GM19035 (cell line): ENCODE results near the gene GTSE1.

Experiments
- ATAC-seq: cut with Tn5 transposase; IDR thresholded peaks from one replicate; pipeline ENCODE4 v1.9.1; 2021; ENCODE audit not compliant: unreplicated experiment

GTSE1 gene

GRCh38 chr22:46323162-46323561 is 26.5 kb downstream of the GTSE1 start:
- no peak for ATAC-seq

DNA sequence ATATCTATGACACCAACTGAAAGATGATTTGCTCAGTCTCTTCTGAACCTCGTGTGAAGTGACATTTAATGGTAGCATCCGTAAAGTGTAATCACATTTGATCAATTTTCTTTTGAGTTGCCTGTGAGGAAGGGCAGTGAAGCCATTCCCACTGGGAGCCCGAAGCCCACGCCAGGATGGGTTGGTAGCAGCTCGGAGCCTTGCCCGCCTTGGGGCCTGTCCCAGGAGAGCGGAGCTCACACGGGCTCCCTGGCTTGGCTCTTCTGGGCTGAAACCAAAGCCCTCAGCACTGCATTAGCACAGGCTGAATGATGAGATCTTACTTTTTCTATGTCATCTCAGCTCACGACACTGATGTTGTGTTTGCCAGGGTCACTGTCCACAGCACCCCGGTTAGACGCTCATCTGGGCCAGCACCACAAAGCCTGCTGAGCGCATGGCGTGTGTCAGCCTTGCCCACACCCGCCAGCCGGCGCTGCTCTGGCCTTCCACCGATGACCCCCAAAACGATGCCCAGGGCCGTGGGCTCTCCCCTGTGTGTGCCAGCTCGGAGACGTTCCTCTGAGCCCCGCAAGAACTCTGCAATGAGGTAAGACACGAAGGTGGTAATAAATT is 29.5 kb downstream of the GTSE1 start:
- no peak for ATAC-seq

GRCh38 chr22:46327691-46328465 is 31.2 kb downstream of the GTSE1 start:
- no peak for ATAC-seq

- no peak for ATAC-seq
These were observed 32.1 kb downstream of the GTSE1 start for GRCh38 chr22:46328797-46329196.

GRCh38 chr22:46329616-46330015 is 32.9 kb downstream of the GTSE1 start:
- ATAC-seq = no peak

DNA sequence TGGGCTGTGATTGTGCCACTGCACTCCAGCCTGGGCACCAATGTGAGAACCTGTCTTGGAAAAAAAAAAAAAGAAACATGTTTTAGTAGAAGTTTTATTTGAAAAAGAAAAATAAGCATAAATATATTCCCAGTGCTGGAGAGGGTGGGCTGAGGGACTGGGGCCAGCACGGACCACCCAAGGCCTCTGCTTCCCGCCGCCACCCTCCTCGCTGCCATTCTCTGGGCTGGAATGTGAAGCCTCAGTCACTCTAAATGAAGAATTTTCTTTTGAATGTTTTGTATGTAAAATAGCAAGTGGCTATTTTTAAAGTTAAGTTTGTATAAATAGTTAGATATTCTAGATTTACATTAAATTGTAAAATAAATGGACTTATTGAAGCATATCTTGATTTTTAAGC is 33.8 kb downstream of the GTSE1 start:
- no peak for ATAC-seq

DNA sequence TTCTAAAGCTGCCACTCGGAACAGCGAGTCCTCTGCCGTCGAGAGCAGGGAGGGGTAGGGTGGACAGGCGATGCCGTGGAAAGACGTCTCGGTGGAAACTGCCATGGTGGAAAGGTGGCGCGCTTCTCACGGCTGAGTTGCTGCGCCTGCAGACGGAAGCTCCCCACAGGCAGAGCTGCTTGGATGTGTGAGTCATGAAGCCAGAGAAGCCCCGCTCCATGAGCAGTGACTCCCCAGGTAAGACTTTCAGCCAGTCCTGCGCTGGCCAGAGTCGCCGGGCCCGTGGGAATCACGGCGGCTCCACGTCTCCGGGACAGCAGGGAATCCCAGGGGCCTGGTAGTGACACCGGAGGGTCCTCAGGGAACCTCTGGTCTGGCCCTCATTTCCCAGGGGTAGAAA is 34.8 kb downstream of the GTSE1 start:
- no peak for ATAC-seq

- ATAC-seq = peak; percentile 84
These were observed 38.8 kb downstream of the GTSE1 start, which contains the start of gene TRMU for GRCh38 chr22:46335201-46336118. Gene TRMU, plus strand, starts transcription at chr22:46335714. Its CDS starts 51 bp downstream, at chr22:46335765.

DNA sequence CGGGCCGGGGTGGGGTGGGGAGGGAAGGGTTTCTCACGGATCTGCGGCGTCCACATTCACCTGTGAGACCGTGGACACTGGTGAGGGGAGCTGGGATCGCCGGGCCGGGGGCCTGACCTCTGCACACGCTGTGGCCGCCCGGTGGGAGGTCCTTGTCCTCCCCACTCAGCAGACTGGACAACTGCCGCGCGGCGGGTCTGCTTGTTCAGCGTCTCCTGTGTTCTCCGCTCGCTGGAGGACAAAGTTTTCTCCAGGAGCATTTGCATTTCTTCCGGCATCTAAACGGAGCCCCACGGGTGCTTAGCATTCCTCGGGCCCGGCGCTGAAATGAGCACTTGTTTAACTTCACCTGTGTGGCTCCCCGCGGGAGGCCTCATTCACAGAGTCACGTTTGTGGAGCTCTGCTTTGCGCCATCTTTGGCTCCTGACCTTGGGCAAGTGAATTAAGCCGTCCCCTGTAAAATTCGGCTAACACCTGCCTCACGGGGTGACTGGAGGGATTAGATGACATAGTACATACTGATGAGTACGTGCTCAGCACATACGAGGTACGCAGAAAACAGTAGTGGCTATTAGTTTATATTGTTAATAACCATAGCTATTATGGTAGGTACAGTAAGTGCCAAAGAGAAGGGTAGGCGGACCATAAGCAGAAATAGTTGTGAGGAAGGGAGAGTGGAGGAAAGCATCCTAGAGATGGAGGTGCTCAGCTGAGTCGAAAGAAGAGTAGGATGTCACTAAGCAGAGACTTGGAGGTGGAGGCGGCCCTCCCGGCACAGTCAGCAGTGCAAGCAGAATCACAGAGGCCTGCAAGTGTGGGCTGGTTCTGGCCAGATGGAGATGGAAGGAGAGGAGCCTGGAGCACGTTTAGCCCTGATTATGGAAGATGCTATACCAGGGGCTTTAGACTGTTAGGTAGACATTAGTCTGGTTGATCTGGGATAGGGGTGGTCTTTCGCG is 39.7 kb downstream of the GTSE1 start:
- peak; percentile 23 for ATAC-seq

GRCh38 chr22:46337870-46338269 is 41.2 kb downstream of the GTSE1 start:
- no peak for ATAC-seq

- no peak for ATAC-seq
These were observed 42.0 kb downstream of the GTSE1 start for GRCh38 chr22:46338636-46339035.

DNA sequence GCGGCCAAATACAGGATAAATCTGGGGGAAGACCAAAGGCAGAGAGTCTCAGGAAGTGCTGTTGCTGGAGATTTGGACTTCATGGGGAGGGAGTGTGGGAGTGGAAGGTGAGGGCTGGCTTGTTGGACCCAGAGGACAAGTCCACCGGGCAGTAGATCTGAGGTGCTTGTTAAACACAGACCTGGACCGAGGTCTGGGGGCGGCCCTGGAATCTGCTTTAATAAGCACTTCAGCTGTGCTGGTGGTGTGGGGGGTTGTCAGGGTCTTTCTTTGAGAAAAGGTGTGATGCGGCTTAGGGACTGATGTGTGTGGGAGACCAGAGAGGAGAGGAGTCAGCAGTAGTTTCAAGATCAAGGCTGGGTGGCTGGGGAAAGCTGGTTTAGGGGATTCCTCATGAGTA is 43.3 kb downstream of the GTSE1 start:
- no peak for ATAC-seq

DNA sequence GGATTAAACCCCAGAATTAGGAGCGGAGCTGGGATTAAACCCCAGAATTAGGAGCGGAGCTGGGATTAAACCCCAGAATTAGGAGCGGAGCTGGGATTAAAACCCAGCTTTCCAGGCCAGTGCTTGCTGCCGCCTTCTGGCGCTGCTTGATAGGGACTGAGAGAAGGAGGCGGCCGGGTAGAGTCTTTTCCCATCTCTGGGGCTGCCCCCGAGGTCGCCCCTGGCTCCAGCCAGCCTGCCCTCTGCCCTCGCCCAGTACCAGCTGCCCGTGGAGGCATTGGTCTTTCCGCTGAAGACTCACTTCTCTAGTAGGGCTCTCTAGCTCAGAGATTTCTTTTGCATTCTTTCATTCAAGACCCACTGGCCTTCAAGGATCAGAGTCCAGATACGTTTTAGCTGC is 44.0 kb downstream of the GTSE1 start:
- no peak for ATAC-seq

DNA sequence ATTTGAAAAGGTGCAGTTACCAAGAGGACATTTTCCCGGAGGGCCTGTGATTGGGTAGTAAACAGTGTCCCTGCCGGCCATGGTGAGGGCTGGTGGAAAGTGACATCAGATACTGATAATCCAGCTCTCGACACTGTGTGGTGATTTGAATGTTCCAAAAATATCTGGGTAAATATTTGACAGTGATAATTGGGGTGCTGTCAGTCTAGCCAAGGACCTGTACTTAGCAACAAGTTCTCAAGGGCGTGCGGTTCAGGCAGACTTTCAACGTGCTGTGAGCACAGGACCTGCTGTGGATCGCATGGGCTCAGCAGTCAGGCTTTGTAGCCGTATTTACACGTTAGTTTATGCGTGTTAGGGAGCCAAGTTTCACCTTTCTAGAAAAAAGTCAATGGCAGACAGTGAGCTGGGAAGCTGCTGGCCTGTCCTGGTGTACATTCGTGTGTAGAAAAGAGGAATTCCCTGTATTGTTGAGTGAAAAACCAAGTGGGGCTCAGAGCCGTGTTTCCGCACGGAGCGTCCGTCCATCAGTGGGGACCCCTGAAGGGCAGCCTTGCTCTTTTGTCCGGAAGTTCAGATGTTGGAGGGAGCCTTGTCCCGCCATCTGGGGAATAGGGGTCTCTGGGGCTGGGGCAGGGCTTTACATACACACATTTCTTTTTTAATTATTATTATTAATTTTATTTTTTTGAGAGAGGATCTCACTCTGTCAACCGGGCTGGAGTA is 50.2 kb downstream of the GTSE1 start:
- ATAC-seq = no peak

DNA sequence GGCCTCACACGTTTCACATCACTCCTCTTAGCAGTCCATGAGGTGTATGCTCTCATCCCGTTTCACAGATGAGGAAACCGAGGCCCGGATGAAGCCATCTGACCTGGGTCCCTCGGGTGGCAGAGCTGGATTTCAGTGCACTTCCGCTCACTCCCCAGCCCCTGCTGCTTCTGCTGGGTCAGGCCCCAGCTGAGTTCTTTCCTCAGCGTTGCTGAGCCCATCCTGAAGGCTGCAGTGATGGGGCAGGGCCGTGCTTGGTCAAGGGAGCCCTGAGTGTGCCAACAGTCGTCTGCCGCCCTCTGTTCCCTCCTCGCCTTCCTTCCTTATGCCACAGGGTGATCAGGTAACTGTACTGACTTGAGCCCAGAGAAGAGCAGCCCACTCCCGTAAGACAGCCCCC is 51.0 kb downstream of the GTSE1 start:
- no peak for ATAC-seq

- ATAC-seq = no peak
These were observed 51.5 kb downstream of the GTSE1 start for GRCh38 chr22:46348099-46348695.

DNA sequence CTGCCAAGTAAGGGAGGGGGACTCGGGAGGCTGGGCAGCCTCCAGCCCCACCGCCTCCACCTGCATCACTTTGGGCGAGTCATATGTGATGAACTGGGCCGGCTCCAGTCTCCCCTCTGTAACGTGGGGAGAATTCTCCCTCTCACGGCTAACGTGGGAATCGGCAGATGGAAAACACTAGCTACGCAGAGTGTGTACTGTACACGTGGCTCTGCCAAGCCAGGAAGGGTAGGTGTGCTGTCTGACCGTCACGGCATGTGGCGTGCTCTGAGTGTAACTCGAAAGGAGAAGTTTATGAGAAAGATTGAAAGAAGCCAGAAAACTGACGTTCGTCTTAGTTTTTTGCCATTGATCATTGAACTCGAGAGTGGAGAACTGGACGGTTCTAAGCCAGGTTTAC is 52.6 kb downstream of the GTSE1 start:
- ATAC-seq = no peak

- no peak for ATAC-seq
These were observed 53.0 kb downstream of the GTSE1 start for GRCh38 chr22:46349681-46350080.

DNA sequence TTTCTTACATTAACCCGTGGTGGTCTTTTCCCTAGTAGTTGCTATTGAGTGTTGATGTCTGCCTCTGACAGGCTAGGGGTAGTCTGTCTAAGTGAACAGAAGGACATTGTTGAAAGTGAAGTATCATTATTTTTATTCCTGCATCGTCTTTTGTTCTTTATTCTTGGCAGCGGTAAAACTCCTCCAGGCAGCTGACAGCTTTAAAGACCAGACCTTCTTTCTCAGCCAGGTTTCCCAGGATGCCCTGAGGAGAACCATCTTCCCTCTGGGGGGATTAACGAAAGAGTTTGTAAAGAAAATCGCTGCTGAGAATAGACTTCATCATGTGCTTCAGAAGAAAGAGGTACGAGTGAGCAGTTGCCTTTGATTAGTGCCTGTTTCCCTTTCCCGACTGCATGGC is 53.5 kb downstream of the GTSE1 start:
- no peak for ATAC-seq
